HG03095 (cell line): Measurements from ENCODE around the gene HIGD1C.

Experiments
- ATAC-seq: cut with Tn5 transposase; IDR thresholded peaks from one replicate; pipeline ENCODE4 v1.9.1; 2021; ENCODE audit warnings: moderate library complexity; ENCODE audit not compliant: unreplicated experiment

HIGD1C gene

DNA sequence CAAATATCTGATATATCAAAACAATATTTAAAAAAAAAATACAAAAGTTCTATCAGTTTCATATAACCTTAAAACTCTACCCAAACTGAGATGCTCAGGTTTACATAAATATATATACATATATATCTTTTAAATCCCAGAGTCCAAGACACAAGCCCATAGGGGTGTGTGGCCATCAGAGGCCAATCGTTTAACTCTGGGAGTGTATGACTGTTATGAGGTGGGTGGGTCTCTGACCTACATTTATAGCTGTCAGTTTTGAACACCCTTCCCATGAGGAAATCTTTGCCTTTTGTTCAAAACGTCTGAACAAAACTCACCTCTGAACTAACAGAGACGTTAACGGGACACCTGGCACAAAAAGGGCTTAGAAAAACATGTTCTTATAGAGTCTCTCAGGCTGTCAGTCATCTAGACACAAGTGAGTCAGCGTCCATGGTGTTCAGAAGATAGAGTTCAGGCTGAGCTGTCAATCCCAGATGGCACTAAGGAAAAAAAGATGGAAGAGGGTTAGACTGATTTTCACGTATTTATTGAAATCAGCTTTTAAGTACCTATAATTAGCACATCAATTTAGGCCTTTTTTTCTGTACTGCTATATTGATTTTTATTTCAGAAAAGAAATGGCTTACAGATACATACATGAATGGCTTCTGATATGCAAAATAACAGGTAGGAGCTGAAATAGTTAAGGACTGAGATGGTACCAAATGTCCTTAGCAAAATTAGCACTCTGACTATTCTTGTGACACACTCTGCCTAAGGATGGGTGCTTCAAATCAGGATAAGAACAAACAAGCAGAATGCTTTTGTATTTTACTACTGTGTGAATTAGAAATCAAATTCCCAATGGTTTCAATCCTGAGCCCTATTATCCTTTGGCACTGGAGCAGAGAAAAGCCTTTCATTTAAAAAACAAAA lies 29.2 kb downstream of the HIGD1C start:
- ATAC-seq, result no peak

DNA sequence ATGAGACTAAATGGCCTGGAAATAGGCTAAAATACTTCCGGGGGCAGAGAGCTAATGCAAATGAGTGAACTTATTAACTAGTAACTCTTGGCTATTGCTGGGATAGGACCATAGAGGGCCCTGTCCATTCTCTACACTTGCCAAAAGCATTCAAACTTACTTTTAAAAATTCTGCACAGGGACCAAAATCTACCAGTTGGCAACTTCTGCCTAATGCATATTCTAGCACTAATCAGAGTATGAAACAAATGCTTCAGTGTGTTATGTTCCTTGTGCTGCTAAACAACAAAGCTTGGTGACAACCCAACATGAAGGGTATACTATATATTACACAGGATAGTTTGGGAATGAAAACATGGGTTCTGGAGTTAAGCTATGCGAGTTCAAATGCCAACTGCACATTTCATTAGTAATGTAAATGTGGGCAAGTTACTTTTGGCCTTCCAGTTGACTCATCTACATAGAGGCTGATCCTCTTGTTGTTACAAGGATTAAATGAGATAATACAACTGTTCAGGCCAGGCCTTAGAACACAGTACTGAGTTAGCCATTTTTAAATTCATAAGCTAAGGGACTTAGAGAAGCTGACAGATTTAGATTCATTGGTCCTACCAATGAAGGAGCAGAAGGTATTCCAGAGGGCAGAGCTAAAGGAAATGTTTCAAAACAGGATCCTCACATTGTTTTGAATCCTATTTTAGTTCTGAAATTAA lies 32.4 kb downstream of the HIGD1C start:
- ATAC-seq, result no peak

DNA sequence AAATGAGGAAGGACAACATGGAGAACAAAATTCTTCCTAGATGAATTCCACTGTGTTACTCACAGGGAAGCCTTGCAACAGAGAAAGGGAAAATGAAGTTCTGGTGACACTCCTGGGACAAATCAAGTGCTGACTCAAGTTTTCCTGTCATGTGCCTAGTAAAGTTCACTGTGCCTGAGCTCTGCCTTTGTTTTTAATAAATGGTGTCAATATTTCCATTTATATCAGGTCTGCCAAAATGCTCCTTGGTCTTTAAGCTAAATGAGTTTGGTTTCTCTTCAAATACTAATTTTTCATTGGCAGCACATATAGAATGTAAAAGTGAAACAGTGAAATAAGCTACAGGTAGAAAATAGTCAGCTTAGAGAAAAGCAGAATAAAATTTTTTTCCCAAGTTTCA lies 33.0 kb downstream of the HIGD1C start:
- no peak for ATAC-seq

GRCh38 chr12:50986966-50987737 lies 34.8 kb downstream of the HIGD1C start:
- no peak for ATAC-seq

DNA sequence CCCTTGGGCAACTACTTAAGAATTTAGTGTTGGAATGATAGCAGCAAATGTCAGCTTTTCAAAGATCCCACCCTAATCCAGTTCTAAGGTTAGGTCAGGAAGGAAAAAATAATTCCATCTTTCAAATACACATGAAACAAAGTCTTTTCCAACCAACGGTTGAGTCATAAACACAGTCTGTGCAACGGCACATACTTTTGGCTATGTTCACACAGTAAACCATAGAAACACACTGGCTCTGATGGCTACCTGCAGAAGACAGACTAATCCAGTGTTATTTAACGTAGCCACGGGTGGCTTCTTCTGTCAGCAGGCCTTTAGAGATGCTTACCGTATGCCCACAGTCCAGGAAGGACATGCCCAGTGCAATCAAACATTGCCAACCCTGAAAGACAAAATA lies 35.7 kb downstream of the HIGD1C start:
- no peak for ATAC-seq

- ATAC-seq, result no peak
These were observed 36.5 kb downstream of the HIGD1C start for GRCh38 chr12:50988871-50989270.

DNA sequence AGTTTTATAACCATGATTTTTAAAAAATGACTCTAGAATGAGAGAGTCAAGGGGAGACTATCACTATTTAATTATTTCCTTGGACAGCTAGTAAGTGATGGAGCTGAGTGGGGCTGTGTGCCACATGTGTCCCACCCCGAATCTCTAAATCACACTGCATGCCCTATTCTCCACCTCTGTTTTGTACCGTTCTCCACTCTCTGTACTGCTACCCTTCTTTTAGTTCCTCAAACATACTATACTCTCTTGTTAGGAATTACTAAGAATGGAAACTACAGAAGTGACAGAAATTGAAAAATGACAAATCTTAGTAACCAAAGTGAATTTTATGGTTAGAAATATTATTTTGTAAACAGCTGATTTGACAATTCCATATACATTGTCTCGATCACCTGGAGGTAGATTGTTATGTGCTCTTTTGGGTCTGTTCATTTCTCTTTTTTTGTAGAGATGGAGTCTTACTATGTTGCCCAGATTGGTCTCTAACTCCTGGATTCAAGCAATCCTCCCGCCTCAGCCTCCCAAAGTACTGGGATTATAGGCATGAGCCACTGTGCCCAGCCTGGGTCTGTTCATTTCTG lies 37.9 kb downstream of the HIGD1C start:
- no peak for ATAC-seq

- no peak for ATAC-seq
These were observed 38.4 kb downstream of the HIGD1C start for GRCh38 chr12:50990791-50991190.

- no peak for ATAC-seq
These were observed 38.9 kb downstream of the HIGD1C start for GRCh38 chr12:50991291-50991690.

DNA sequence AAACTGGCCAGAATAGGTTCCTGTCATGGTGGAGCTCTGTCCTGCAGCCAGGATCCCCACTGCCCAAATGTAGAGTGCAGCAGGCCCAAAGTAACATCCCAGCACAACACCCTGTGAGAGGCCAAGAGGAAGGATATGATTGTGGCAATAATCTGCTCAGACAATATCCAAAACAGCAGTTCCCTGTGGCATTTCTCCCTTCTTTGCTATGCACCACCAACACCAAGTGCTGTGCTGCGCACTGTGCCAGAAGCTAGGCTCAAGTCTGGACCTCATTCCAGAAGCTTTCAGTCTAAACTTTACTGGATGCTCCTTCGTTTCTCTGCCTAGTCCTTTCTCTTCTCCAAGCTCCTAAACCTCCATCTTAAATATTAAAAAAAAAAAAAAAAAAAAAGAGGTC lies 40.5 kb downstream of the HIGD1C start:
- no peak for ATAC-seq

DNA sequence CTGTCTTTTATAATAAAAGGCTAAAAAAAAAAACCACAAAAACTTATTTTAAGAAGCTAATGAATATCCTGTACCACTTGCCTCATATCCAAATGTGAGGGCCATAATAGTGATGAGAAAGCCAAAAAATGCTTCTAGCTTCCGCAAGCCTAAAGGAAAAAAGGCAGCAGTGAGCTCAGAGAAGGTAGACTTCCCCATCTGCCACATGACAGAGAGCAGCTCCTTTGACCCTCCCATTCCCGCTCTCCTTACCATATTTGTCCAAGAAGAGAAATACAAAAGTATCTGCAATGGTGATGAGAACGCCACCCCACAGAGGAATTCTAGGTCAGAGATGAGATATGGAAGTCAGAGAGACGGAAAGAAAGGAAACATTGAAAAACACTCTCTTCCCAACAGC lies 46.7 kb downstream of the HIGD1C start:
- no peak for ATAC-seq

GRCh38 chr12:51000245-51000644 lies 47.9 kb downstream of the HIGD1C start:
- no peak for ATAC-seq

DNA sequence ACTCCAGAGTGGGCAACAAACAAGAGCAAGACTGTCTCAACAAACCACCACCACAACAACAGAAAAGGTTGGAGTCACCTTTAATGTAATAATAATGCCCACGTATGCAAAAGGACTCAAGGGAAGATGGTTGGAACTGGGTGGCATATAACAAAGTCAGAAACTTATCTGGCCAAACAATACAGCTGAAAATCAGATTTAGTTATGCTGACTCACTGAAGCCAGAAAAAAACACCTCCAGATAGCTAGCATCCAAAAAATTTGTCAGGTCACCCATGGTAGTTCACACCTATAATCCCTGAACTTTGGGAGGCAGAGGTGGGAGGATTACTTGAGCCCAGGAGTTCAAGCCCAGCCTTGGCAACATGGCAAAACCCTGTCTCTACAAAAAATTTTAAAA lies 49.5 kb downstream of the HIGD1C start:
- ATAC-seq, result no peak

DNA sequence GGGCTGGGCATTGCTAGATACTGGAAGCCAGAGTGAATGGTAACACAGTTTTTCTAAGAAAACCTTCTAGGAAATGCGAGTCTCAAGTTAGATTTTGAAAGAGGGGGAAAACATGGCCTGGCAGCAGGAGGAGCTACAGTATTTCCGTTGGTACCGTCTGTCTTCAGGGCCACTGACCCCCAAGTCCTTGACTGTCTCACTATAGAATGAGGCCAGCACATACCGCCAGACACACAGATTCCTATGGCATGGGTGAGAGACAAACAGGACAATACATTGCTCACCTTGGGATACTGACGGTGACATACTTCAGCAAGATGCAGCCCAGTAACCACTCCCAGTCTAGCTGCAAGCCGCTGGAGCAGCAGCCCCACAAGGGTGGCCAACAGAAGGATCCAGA lies 52.2 kb downstream of the HIGD1C start:
- ATAC-seq, result no peak

DNA sequence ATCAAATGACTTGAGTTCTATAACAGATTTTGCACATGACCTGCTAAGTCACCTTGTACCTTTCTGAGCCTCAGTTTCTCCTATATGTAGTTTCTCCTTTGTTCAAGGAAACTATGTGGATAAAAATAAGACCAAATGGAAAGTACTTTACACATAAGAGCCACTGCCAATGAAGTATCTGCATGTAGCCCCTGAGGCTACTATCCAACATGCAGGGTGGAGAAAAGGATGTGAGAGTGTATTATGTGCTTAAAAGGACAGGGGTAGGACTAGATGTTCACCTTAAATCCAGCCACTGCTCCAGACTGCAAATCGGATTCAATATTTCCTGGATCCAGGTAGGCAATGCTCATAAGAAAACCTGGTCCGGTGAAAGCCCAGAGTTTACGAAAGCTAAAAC lies 52.7 kb downstream of the HIGD1C start:
- no peak for ATAC-seq

DNA sequence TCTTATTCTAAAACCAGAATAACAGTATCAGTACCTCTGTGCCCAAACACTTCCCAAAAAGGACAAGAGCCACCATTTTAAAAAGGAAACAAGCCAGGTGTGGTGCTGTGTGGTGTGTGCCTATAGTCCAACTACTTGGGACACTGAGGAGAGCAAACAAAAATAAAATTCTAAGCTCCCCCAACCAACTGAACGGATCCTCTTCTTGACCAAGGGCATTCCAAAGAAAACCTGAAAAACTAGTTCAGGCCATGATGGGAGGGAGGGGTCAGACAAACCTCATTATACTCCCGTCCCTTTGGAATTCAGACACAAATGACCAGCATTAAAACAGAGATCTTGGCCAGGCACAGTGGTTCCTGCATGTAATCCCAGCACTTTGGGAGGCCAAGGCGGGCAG lies 53.3 kb downstream of the HIGD1C start:
- ATAC-seq, result no peak

- ATAC-seq, result no peak
These were observed 56.1 kb downstream of the HIGD1C start for GRCh38 chr12:51008329-51009055.

DNA sequence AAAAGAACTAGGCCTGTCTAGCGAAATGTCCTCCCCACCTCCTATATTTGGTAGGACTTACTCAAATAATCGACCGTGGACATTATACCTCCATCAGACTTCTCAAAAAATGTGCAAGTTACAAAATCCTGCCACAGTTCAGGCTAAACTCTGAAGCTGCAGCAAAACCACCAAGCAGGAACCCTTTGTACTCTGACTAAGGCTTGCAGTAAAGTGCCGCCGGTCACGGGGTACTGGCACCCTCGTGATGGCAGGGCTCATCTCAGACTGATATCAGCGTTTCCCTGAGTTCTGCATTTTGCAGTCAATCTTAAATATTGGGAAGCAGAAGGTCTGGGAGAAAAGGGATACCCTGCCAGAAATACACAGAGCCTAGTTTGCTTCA lies 56.7 kb downstream of the HIGD1C start:
- ATAC-seq, result no peak

- ATAC-seq, result no peak
These were observed 59.6 kb downstream of the HIGD1C start for GRCh38 chr12:51011955-51012354.

DNA sequence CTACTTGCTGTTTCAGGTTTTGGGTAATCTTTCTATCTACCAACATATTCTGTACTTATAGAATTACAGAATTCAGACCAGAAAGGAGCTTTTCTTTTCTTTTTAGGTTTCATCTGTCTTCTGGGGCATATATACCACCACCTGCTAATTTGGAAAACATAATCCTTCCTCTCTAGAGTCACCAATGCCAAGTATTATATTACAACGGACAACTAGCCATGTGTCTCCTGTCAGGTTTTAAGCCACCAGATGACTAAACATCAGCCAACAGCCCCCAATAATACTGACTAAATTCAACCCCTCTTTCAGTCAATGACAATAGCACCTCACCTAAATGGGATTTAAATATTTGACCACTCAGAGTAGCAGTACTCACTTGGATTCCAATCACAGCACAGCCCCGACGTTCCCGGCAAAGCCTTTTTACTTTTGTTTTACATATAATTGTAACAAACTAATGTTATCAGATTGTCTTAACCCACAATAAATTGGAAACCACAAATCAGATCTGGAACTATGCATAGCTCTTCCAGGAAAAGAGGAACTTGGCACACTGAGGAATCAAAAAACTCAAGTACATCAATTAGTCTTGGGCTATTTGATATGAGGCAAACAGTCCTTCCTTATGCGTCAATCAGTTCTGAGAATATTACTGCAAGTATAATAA lies 60.4 kb downstream of the HIGD1C start:
- no peak for ATAC-seq
